Natural killer cell treated with Interleukin-12 subunit alpha and Interleukin-12 subunit beta and Interleukin-15 and Interleukin-18, amount 100 ng/mL, for 72 hours (primary cell): Measurements from ENCODE around the gene FGF23. TPM values are rescaled to one million over a fixed set of nuclear protein-coding genes. Genes with fewer than 3 reads are reported as not detected.

ENCODE experiments used
- ATAC-seq, 2 donors: fragments of 150-1000 bp; cut with Tn5 transposase in 1 of 2; sonication (Bioruptor Pico), chemical (Tn5 transposase) in 1 of 2; 2 replicates each; pipeline ENCODE4 v1.10.0; 2021
- DNase-seq: peaks from one replicate; pipeline ENCODE4 v3.0.0; 2022; ENCODE audit warnings: low spot score
- H3K27ac Mint-ChIP-seq, 2 donors: 1 replicate in 1 of 2; 2 replicates in 1 of 2; pipeline ENCODE4 v1.8.0; 2022; ENCODE audit warnings: mixed read lengths in 2 of 2, mild to moderate bottlenecking in 1 of 2, moderate library complexity in 1 of 2
- H3K27me3 Mint-ChIP-seq, 2 donors: 1 replicate in 1 of 2; 2 replicates in 1 of 2; pipeline ENCODE4 v1.8.0; 2022; ENCODE audit warnings: mixed read lengths in 2 of 2
- H3K36me3 Mint-ChIP-seq: one replicate; pipeline ENCODE4 v1.8.0; 2022; ENCODE audit warnings: mixed read lengths
- H3K4me1 Mint-ChIP-seq, 2 donors: 1 replicate in 1 of 2; 2 replicates in 1 of 2; pipeline ENCODE4 v1.8.0; 2022; ENCODE audit warnings: low read depth in 2 of 2, mixed read lengths in 2 of 2, mild to moderate bottlenecking in 1 of 2
- H3K4me3 Mint-ChIP-seq: one replicate; pipeline ENCODE4 v1.8.0; 2022; ENCODE audit warnings: mixed read lengths
- H3K9me3 Mint-ChIP-seq: 2 replicates; pipeline ENCODE4 v1.8.0; 2022; ENCODE audit warnings: mixed read lengths
- total RNA-seq, 2 donors: library from RNA; stranded (reverse); gene quantifications; one replicate each; pipeline ENCODE4 v1.2.3, GENCODE V29; 2022

The FGF23 gene
- total RNA-seq, 2 donors from 2014 or later, result not detected

GRCh38 chr12:4320853-4321701 is 58.4 kb downstream of the FGF23 start, which contains the start of gene TIGAR:
Gene TIGAR, plus strand, starts transcription at chr12:4321213. Its CDS starts 59 bp downstream, at chr12:4321272.
- Mint-ChIP-seq H3K36me3 (no peaks in the 10 kb centered on the region), H3K9me3 (no peaks in the 10 kb centered on the region), H3K27ac (peak within 1 kb of the TSS; percentile 90 to 96), H3K27me3 (no peaks in the 10 kb centered on the region), H3K4me1 (peaks cover 30 to 40% of the 10 kb centered on the region in 2 donors), H3K4me3 (peak within 1 kb of the TSS; percentile 94)
- DNase-seq (peak; percentile 96), ATAC-seq (peak; percentile 100)

DNA sequence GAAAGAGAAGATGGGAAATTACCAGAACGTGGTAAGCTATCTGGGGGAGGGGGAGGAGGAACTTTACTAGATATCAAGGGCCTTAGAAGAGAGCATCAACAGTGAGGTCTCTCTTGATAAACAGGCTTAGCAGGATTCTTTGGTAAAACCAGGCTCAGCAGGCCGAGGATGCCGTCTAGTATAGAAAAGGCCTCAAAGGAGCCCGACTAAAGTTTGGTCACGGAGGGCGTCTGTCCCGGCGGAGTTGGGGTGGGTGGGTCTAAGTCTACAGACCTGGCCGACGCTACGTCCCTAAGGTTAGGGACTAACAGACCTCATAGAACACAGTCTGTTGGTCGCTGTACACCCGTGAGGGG is 59.0 kb downstream of the FGF23 start:
- H3K9me3 Mint-ChIP-seq, result no peaks in the 10 kb centered on the region
- ATAC-seq, result peak; percentile 55 to 62
- no peak for DNase-seq
- H3K36me3 Mint-ChIP-seq, result no peaks in the 10 kb centered on the region
- H3K4me3 Mint-ChIP-seq, result peak overlapping the region; percentile 94
- H3K4me1 Mint-ChIP-seq, result peaks cover 30 to 40% of the 10 kb centered on the region in 2 donors
- H3K27ac Mint-ChIP-seq, result peak overlapping the region; percentile 90 to 96
- H3K27me3 Mint-ChIP-seq, result no peaks in the 10 kb centered on the region

Other genes starting within 250 kb of the FGF23 start
- 1,000 to 10,000 TPM in 1 of 2 donors, 100 to 1,000 TPM in 1; 942 to 1,190 TPM for gene CCND2, start 106.0 kb downstream of the FGF23 start, total RNA-seq
- 10 to 100 TPM in 1 of 2 donors, 1 to 10 TPM in 1; 7.4 to 10.2 TPM for gene TIGAR, start 58.5 kb downstream of the FGF23 start, total RNA-seq
- gene FGF6, start 66.1 kb upstream of the FGF23 start, total RNA-seq, result not detected
- gene RAD51AP1, start 159.2 kb upstream of the FGF23 start, total RNA-seq, result 10 to 100 TPM; 21.4 to 34.4 TPM
- 10 to 100 TPM; 24.0 to 30.2 TPM for gene DYRK4, start 182.5 kb upstream of the FGF23 start, total RNA-seq